Sigmoid colon (tissue), 7 donors: ENCODE results near the gene ANKRD13C. TPM values are rescaled to one million over a fixed set of nuclear protein-coding genes. Genes with fewer than 3 reads are reported as not detected.

Experiments
- DNase-seq: peaks from one replicate; pipeline ENCODE4 v3.0.0-alpha.2; 2019
- H3K27ac ChIP-seq, 4 donors: fragments of 200-600 bp; sonication (generic); one replicate each; pipeline ENCODE4 v1.5.1; 2016 to 2019; ENCODE audit warnings: mild to moderate bottlenecking in 1 of 4
- H3K27me3 ChIP-seq, 3 donors: fragments of 200-600 bp; sonication (generic); one replicate each; pipeline ENCODE4 v1.5.1; 2019; ENCODE audit warnings: mild to moderate bottlenecking in 1 of 3
- H3K36me3 ChIP-seq, 4 donors: fragments of 200-600 bp; sonication (generic); one replicate each; pipeline ENCODE4 v1.5.1; 2016 to 2019
- H3K4me1 ChIP-seq, 4 donors: fragments of 200-600 bp; sonication (generic); one replicate each; pipeline ENCODE4 v1.5.1; 2017 to 2019
- H3K4me3 ChIP-seq, 4 donors: fragments of 200-600 bp; sonication (generic); one replicate each; pipeline ENCODE4 v1.5.1; 2017 to 2019; ENCODE audit warnings: mild to moderate bottlenecking in 2 of 4, moderate library complexity in 1 of 4
- H3K9me3 ChIP-seq, 4 donors: fragments of 200-600 bp in 3 of 4; sonication (generic) in 3 of 4; one replicate each; pipeline versions ENCODE4 v1.5.1 to v1.6.1; 2013 to 2019
- CTCF ChIP-seq, 4 experiments: fragments of 450-650 bp in 3 of 4; fragments of 200-600 bp in 1 of 4; IDR thresholded peaks; one replicate each; pipeline ENCODE4 v1.5.1; 2016 to 2019; ENCODE audit warnings: antibody characterized with exemption in 4 of 4, mild to moderate bottlenecking in 3 of 4, moderate library complexity in 2 of 4
- EP300 ChIP-seq, 4 donors: sonication (generic); formaldehyde crosslinking; IDR thresholded peaks; one replicate each; pipeline ENCODE4 v1.6.1; 2017; ENCODE audit warnings: antibody characterized with exemption in 4 of 4
- POLR2A ChIP-seq, 2 donors: fragments of 450-650 bp; IDR thresholded peaks; one replicate each; pipeline ENCODE4 v1.6.1; 2016; ENCODE audit warnings: antibody characterized with exemption in 2 of 2, mild to moderate bottlenecking in 2 of 2, moderate library complexity in 2 of 2
- POLR2AphosphoS5 ChIP-seq, 4 donors: sonication (generic); formaldehyde crosslinking; IDR thresholded peaks; one replicate each; pipeline ENCODE4 v1.6.1; 2017; ENCODE audit warnings: antibody characterized with exemption in 4 of 4
- WGBS, 2 donors: extraction: QIAGEN DNeasy Blood & Tissue Kit; methylation state at CpG; one replicate each; pipeline ENCODE4 v1.1.7; 2013; 5-methylcytosine and 5-hydroxymethylcytosine counted together
- intact Hi-C: fragments of 100-400 bp; cut with DNase I; formaldehyde crosslinking; loops from one replicate; pipeline ENCODE4 v1.15.1; 2023
- polyA plus RNA-seq, 3 donors: library from polyadenylated mRNA; stranded (reverse); fragments of 200-250 nt; gene quantifications; one replicate each; pipeline ENCODE4 v1.2.3, GENCODE V29; 2013
- total RNA-seq, 4 donors: library from RNA; depleted of rRNA; stranded (reverse); fragments of >200 nt; gene quantifications; one replicate each; pipeline ENCODE4 v1.1.0, GENCODE V29; 2016
- donor health status: healthy with polysubstance abuse.
- donor health status: Bipolar disorder and iron deficiency.
- donor health status: healthy.

Gene ANKRD13C
- total and polyA plus RNA-seq, 7 donors: 10.6 to 34.2 (median 22.8) TPM

GRCh38 chr1:70317087-70317486 is 37.4 kb downstream of the ANKRD13C start:
- peaks cover 0 to 11% (median 0%) of the 10 kb centered on the region in 4 donors for H3K36me3 ChIP-seq
- TF ChIP-seq CTCF (IDR thresholded peaks at IDR 0.05) (no peak), POLR2A (IDR thresholded peaks at IDR 0.05) (no peak), EP300 (IDR thresholded peaks at IDR 0.05) (no peak), POLR2AphosphoS5 (IDR thresholded peaks at IDR 0.05) (no peak)
- H3K27ac ChIP-seq: no peak overlapping the region
- H3K4me1 ChIP-seq: no peaks in the 10 kb centered on the region
- H3K27me3 ChIP-seq: no peaks in the 10 kb centered on the region
- intact Hi-C loops: no loop called here
- no peak for DNase-seq
- H3K9me3 ChIP-seq: no peaks in the 10 kb centered on the region
- WGBS, 2 donors: 96% methylated on average over 3 of the region's 3 CpGs
- no peak overlapping the region for H3K4me3 ChIP-seq

- TF ChIP-seq CTCF (IDR thresholded peaks at IDR 0.05): no peak
- no peak for DNase-seq
- WGBS, 2 donors: 87 to 92% methylated on average over 1 of the region's 1 CpG
- H3K27me3 ChIP-seq: no peaks in the 10 kb centered on the region
- H3K4me3 ChIP-seq: no peak overlapping the region
- no peaks in the 10 kb centered on the region for H3K4me1 ChIP-seq
- no peaks in the 10 kb centered on the region for H3K9me3 ChIP-seq
- H3K27ac ChIP-seq: no peak overlapping the region
- intact Hi-C loops: no loop called here
- peaks cover 0 to 11% (median 0%) of the 10 kb centered on the region in 4 donors for H3K36me3 ChIP-seq
Observed at GRCh38 chr1:70315782-70316181, 38.7 kb downstream of the ANKRD13C start.

- intact Hi-C loops: no loop called here
Observed at GRCh38 chr1:70314706-70315304, 39.7 kb downstream of the ANKRD13C start.

GRCh38 chr1:70311369-70311768 is 43.2 kb downstream of the ANKRD13C start:
- TF ChIP-seq POLR2A (IDR thresholded peaks at IDR 0.05) (no peak), CTCF (IDR thresholded peaks at IDR 0.05) (no peak), POLR2AphosphoS5 (IDR thresholded peaks at IDR 0.05) (no peak), EP300 (IDR thresholded peaks at IDR 0.05) (no peak)
- intact Hi-C loops: no loop called here
- no peaks in the 10 kb centered on the region for H3K4me1 ChIP-seq

More at GRCh38 chr1:70314706-70315304, 39.7 kb downstream of the ANKRD13C start:
- Histone ChIP-seq H3K4me1 (no peaks in the 10 kb centered on the region), H3K27ac (no peak overlapping the region), H3K9me3 (no peaks in the 10 kb centered on the region), H3K4me3 (no peak overlapping the region), H3K36me3 (peaks cover 0 to 11% (median 0%) of the 10 kb centered on the region in 4 donors), H3K27me3 (no peaks in the 10 kb centered on the region)
- DNase-seq: no peak
- TF ChIP-seq EP300 (IDR thresholded peaks at IDR 0.05) (no peak), CTCF (IDR thresholded peaks at IDR 0.05) (no peak), POLR2AphosphoS5 (IDR thresholded peaks at IDR 0.05) (no peak), POLR2A (IDR thresholded peaks at IDR 0.05) (no peak)
- WGBS, 2 donors: 91 to 94% methylated on average over 6 of the region's 6 CpGs

GRCh38 chr1:70299472-70299871 is 55.0 kb downstream of the ANKRD13C start:
- DNase-seq: no peak
- Histone ChIP-seq H3K4me1 (no peaks in the 10 kb centered on the region), H3K36me3 (peaks cover 0 to 71% (median 13%) of the 10 kb centered on the region in 4 donors), H3K27me3 (no peaks in the 10 kb centered on the region), H3K9me3 (no peaks in the 10 kb centered on the region), H3K4me3 (no peak overlapping the region), H3K27ac (no peak overlapping the region)
- intact Hi-C loops: no loop called here
- TF ChIP-seq EP300 (IDR thresholded peaks at IDR 0.05): no peak
- TF ChIP-seq POLR2AphosphoS5 (IDR thresholded peaks at IDR 0.05): no peak
- TF ChIP-seq POLR2A (IDR thresholded peaks at IDR 0.05): no peak
- no peak for TF ChIP-seq CTCF (IDR thresholded peaks at IDR 0.05)

More at GRCh38 chr1:70311369-70311768, 43.2 kb downstream of the ANKRD13C start:
- WGBS, 2 donors: 95 to 98% methylated on average over 3 of the region's 3 CpGs
- H3K27ac ChIP-seq: no peak overlapping the region
- no peak overlapping the region for H3K4me3 ChIP-seq
- H3K36me3 ChIP-seq: peaks cover 0 to 37% (median 0%) of the 10 kb centered on the region in 4 donors
- DNase-seq: no peak
- no peaks in the 10 kb centered on the region for H3K9me3 ChIP-seq
- H3K27me3 ChIP-seq: no peaks in the 10 kb centered on the region
